ENCODE measurements around the gene HOXD3.
A peak's percentile ranks its signal among the peaks of the same experiment; 100 is the strongest.

Gene HOXD3

DNA sequence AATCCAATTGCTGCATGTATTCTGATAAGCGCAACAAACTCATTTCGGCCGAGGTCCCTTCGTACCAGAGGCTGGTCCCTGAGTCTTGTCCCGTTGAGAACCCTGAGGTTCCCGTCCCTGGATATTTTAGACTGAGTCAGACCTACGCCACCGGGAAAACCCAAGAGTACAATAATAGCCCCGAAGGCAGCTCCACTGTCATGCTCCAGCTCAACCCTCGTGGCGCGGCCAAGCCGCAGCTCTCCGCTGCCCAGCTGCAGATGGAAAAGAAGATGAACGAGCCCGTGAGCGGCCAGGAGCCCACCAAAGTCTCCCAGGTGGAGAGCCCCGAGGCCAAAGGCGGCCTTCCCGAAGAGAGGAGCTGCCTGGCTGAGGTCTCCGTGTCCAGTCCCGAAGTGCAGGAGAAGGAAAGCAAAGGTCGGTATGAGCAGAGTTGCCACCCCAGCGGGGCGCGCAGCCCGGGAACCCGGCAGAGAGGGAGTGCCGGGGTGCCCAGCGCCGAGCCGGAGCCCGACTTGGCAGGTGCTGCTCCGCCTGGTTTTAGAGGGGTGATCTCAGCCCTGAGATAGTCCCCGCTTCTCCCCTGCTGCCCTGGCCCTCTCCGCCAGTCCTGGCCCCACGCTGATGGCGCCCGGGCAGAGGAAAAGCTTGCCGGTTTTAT is 39.8 kb upstream of the HOXD3 start:
- FAIRE-seq (no peak), DNase-seq (ENCODE audit: insufficient read length, low spot score) (no peak)
- TF ChIP-seq, protein P1, sequence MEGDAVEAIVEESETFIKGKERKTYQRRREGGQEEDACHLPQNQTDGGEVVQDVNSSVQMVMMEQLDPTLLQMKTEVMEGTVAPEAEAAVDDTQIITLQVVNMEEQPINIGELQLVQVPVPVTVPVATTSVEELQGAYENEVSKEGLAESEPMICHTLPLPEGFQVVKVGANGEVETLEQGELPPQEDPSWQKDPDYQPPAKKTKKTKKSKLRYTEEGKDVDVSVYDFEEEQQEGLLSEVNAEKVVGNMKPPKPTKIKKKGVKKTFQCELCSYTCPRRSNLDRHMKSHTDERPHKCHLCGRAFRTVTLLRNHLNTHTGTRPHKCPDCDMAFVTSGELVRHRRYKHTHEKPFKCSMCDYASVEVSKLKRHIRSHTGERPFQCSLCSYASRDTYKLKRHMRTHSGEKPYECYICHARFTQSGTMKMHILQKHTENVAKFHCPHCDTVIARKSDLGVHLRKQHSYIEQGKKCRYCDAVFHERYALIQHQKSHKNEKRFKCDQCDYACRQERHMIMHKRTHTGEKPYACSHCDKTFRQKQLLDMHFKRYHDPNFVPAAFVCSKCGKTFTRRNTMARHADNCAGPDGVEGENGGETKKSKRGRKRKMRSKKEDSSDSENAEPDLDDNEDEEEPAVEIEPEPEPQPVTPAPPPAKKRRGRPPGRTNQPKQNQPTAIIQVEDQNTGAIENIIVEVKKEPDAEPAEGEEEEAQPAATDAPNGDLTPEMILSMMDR (IDR thresholded peaks at IDR 0.05; ENCODE audit: insufficient read depth, missing control alignments): no peak

DNA sequence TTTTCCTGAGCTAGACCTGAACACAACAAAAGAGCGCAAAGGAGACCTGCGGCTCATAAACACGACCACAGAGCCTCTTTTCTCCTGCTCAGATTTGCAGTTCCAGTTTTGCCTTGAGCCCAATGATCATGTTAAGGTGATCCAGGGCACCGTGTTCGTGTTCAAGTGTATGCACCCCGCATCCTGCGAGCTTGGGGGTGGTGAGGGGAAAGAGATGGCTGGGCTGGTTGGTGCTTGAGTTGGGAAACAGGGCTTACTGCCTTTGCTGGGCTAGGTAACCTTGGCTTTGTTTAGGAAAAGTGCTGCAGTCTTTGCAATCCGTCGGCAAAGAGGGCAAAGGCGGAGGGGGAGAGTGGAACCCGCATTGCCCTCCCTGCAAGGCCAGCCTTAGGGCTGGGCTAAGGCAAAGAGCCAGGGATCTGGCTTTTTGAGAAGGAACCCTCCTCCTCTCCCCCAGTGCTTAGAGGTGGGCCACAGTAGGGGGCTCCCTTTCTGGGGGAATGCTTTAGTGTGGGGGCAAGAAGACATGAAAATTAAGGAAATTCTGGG is 39.2 kb upstream of the HOXD3 start:
- no peak for DNase-seq (ENCODE audit: insufficient read length, low spot score)
- FAIRE-seq: no peak

DNA sequence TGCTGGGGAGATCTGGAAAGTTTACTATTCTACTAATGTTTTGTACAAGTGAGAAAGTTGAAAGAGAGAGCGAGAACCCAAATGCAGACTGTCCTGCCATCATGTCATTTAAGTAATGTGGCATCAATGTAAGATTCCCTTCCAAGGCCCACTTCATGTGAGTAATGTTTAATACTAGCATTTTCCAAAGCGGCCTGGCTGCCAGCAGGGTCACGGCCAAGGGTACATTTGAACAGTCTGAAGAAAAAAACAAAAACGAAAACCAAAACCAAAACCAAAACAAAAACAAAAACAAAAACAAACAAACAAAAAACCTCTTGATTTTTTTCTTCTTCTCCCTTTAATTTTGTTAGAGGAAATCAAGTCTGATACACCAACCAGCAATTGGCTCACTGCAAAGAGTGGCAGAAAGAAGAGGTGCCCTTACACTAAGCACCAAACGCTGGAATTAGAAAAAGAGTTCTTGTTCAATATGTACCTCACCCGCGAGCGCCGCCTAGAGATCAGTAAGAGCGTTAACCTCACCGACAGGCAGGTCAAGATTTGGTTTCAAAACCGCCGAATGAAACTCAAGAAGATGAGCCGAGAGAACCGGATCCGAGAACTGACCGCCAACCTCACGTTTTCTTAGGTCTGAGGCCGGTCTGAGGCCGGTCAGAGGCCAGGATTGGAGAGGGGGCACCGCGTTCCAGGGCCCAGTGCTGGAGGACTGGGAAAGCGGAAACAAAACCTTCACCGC is 38.3 kb upstream of the HOXD3 start:
- TF ChIP-seq, protein P1 (IDR thresholded peaks at IDR 0.05; ENCODE audit: insufficient read depth, missing control alignments): peak; percentile 61
- FAIRE-seq: no peak
- no peak for DNase-seq (ENCODE audit: insufficient read length, low spot score)

More for the DNA sequence above, 39.2 kb upstream of the HOXD3 start:
- TF ChIP-seq, protein P1 (IDR thresholded peaks at IDR 0.05; ENCODE audit: insufficient read depth, missing control alignments): no peak

DNA sequence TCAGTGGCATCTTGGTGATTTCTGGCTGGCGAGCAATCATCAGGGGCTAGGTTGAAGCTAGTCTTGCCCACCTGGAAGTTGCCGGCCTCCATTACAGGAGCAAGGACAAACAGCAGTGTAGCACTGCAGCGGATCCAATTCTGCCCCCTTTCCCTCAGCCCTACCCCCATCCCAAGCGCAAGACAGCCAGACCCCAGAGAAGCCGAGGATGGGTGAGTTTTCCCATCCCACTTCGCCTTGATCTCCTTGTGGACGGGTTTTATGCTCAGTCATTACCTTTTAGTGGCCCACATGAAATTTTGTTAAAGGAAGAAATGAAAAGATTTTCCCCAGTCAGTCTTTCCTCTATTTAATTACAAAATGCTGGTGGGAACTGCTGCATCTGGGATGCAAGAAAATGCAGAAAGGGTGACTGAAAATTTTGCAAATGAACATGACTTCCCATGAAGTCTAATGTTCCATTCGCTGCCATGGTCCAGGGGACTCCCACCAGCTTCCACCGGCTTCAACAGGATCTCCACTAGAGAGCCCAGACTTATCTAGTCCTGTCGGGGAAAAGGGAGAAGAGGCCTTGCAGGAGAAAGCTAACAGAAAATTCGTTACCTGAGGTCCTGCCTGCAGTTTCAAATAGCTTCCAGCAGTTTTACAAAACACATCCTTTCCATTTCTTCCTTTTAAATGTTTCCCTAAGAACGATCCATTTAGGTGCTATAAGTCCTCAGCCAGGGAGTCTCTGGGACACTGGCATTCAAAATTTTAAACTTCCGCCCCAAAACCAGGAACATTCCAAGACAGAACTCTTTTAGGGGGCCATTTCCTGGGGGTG is 36.5 kb upstream of the HOXD3 start:
- TF ChIP-seq, protein P1 (IDR thresholded peaks at IDR 0.05; ENCODE audit: insufficient read depth, missing control alignments): no peak
- DNase-seq (ENCODE audit: insufficient read length, low spot score) (no peak), FAIRE-seq (no peak)

DNA sequence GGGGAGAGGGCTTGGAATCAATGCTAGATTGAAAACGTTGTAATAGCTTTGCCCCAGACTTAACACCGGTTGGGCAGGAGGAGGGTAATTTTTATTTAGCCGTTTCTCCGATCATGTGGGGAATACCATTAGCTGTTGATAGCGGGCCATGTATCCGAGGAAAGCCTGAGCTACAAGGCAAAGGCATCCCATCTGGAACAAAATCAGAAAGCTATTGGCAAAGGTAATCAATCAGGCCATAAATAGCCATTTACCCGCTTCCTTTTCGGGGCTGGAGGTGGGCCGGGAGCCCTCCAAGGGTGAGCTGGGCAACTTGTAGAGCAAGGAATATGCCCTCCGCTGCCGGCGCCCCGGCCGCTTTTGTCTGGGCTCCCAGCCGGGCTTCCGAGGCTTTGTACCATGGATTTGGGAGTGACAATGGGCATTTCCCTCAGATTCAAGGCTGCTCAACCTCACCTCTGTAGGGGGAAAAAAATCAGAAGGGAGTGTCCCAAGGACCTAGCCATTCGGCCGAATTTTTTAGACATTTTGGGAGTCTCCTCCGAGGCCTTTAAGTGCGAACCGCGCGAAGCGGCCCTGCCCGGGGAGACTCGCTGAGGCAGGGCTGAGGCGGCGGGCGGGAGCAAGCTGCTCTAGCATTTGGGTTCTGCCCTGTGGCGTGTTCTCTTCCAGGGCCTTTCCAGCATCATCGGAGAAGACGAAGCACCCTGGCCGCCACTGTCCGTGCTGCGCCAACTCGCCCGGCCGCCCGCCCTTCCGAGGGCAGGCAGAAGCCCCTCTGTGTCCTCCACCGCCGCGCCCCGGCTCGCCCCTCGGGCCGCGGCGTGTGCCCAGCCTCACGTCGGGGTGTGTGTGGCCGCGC is 35.7 kb upstream of the HOXD3 start:
- TF ChIP-seq, protein P1 (IDR thresholded peaks at IDR 0.05; ENCODE audit: insufficient read depth, missing control alignments): no peak
- FAIRE-seq (no peak), DNase-seq (ENCODE audit: insufficient read length, low spot score) (no peak)

DNA sequence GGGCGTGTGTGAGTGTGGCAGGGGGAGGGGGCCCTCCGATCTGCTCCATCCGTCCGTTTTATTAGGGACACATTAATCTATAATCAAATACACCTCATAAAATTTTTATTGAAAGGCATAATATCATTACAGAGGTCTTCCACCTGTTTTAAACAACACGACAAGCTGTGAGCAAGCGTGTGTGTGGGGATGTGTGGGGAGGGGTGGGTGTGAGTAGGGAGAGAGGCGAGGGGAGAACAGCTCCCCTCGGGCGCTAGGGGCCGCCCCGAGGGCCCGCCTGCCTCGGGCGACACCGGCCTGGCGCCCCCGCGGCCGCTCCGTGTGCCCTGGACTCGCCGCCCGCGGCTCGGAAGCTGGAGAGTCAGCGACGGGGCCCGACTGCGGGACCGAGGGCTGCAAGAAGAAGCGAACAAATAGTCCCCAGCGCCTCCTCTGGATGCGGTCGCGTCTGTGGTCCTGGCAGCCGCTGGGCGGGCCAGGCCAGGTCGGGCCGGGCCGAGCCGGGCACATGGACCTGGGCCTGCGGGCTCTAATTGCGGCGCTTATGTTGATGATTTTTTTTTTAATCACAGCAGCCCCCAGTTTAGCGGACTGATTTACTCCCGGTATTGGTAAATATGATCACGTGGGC is 34.9 kb upstream of the HOXD3 start:
- FAIRE-seq (no peak), DNase-seq (ENCODE audit: insufficient read length, low spot score) (no peak)
- TF ChIP-seq, protein P1 (IDR thresholded peaks at IDR 0.05; ENCODE audit: insufficient read depth, missing control alignments): no peak
